Subcutaneous abdominal adipose tissue (tissue), 5 donors: ENCODE measurements around the gene LENG1.
"Not testable (repeated sequence)": the region's sequence is repeated elsewhere in the genome, so short reads cannot be mapped to it uniquely, and the experiment has no call there.

Source experiments
- H3K27ac ChIP-seq: one replicate; pipeline ENCODE4 v1.7.0; 2013; ENCODE audit warnings: low read depth, mild to moderate bottlenecking, inconsistent platforms, low read length, moderate library complexity
- H3K27me3 ChIP-seq, 5 donors: one replicate each; pipeline ENCODE4 v1.7.0; 2013; ENCODE audit warnings: low read length in 5 of 5, inconsistent platforms in 1 of 5; ENCODE audit not compliant: control insufficient read depth in 5 of 5, insufficient read depth in 4 of 5
- H3K36me3 ChIP-seq, 5 donors: one replicate each; pipeline ENCODE4 v1.7.0; 2013; ENCODE audit warnings: low read length in 5 of 5; ENCODE audit not compliant: control insufficient read depth in 5 of 5, insufficient read depth in 5 of 5
- H3K4me1 ChIP-seq, 5 donors: one replicate each; pipeline ENCODE4 v1.7.0; 2013; ENCODE audit warnings: low read length in 5 of 5, mild to moderate bottlenecking in 3 of 5, moderate library complexity in 1 of 5; ENCODE audit not compliant: control insufficient read depth in 5 of 5, insufficient read depth in 5 of 5
- H3K4me3 ChIP-seq, 5 donors: one replicate each; pipeline ENCODE4 v1.7.0; 2013; ENCODE audit warnings: low read length in 5 of 5, low read depth in 1 of 5
- H3K9ac ChIP-seq, 5 donors: one replicate each; pipeline ENCODE4 v1.7.0; 2013; ENCODE audit warnings: low read length in 5 of 5, mild to moderate bottlenecking in 4 of 5, moderate library complexity in 3 of 5
- H3K9me3 ChIP-seq, 5 donors: one replicate each; pipeline ENCODE4 v1.7.0; 2013; ENCODE audit warnings: low read length in 5 of 5; ENCODE audit not compliant: control insufficient read depth in 5 of 5
- donor health status: healthy.
- donor health status: healthy.
- donor health status: healthy.
- donor health status: healthy.
- donor health status: healthy.

Gene LENG1

GRCh38 chr19:54201980-54202379, 42.5 kb upstream of the LENG1 start:
- Histone ChIP-seq H3K27ac (peak overlapping the region; percentile 80), H3K36me3 (peaks cover 14 to 51% (median 42%) of the 10 kb centered on the region in 5 donors), H3K4me1 (peaks cover 6 to 59% (median 49%) of the 10 kb centered on the region in 5 donors)

GRCh38 chr19:54201172-54201701, 41.7 kb upstream of the LENG1 start:
- no peaks in the 10 kb centered on the region for H3K9me3 ChIP-seq
- H3K27me3 ChIP-seq: no peaks in the 10 kb centered on the region
- peaks cover 14 to 43% (median 34%) of the 10 kb centered on the region in 5 donors for H3K36me3 ChIP-seq
- peak overlapping the region; percentile 80 for H3K27ac ChIP-seq
- H3K4me3 ChIP-seq: peak overlapping the region; percentile 71 to 98 (median 82)
- peaks cover 6 to 52% (median 42%) of the 10 kb centered on the region in 5 donors for H3K4me1 ChIP-seq
- peak overlapping the region; percentile 83 to 97 (median 94) for H3K9ac ChIP-seq

More at GRCh38 chr19:54201980-54202379, 42.5 kb upstream of the LENG1 start:
- H3K4me3 ChIP-seq: peak overlapping the region; percentile 71 to 98 (median 82)
- H3K9ac ChIP-seq: peak overlapping the region; percentile 83 to 97 (median 94)
- no peaks in the 10 kb centered on the region for H3K27me3 ChIP-seq
- H3K9me3 ChIP-seq: no peaks in the 10 kb centered on the region

- H3K9me3 ChIP-seq: no peaks in the 10 kb centered on the region
- H3K27ac ChIP-seq: no peak overlapping the region
- H3K9ac ChIP-seq: no peak overlapping the region
- H3K4me3 ChIP-seq: no peak overlapping the region
- H3K27me3 ChIP-seq: no peaks in the 10 kb centered on the region
- H3K4me1 ChIP-seq: peaks cover 6 to 37% (median 34%) of the 10 kb centered on the region in 5 donors
- H3K36me3 ChIP-seq: peaks cover 7 to 29% (median 17%) of the 10 kb centered on the region in 5 donors
Measured at GRCh38 chr19:54199401-54199800, 39.9 kb upstream of the LENG1 start.

DNA sequence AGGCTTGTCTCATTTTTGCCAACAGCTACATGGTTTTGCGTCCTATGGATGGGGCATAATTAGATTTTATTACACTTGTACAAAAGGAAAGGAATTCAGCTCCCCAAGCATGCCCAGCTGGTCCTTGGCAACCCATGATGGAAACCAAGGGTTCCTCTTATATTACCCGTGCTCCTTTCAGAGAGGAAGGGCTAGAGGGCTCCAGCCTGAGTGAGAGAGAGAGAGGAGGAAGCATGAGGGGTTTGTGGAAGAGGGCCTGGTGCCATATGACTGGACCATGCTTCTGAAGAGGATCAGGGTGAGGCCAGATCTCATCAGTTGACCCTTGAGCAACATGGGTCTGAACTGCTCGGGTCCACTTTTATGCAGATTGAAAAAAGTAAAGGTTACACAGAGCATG, 37.6 kb upstream of the LENG1 start:
- Histone ChIP-seq H3K9ac (no peak overlapping the region), H3K9me3 (no peaks in the 10 kb centered on the region), H3K4me1 (peaks cover 6 to 18% (median 17%) of the 10 kb centered on the region in 5 donors), H3K36me3 (peaks cover 0 to 21% (median 9%) of the 10 kb centered on the region in 5 donors), H3K4me3 (no peak overlapping the region), H3K27ac (no peak overlapping the region), H3K27me3 (no peaks in the 10 kb centered on the region)

- H3K27ac ChIP-seq: no peak overlapping the region
- H3K36me3 ChIP-seq: peaks cover 0 to 20% (median 9%) of the 10 kb centered on the region in 5 donors
- H3K9ac ChIP-seq: no peak overlapping the region
- no peaks in the 10 kb centered on the region for H3K9me3 ChIP-seq
- H3K27me3 ChIP-seq: no peaks in the 10 kb centered on the region
- H3K4me1 ChIP-seq: peaks cover 4 to 18% (median 17%) of the 10 kb centered on the region in 5 donors
- H3K4me3 ChIP-seq: no peak overlapping the region
Measured at GRCh38 chr19:54196536-54196935, 37.0 kb upstream of the LENG1 start.

DNA sequence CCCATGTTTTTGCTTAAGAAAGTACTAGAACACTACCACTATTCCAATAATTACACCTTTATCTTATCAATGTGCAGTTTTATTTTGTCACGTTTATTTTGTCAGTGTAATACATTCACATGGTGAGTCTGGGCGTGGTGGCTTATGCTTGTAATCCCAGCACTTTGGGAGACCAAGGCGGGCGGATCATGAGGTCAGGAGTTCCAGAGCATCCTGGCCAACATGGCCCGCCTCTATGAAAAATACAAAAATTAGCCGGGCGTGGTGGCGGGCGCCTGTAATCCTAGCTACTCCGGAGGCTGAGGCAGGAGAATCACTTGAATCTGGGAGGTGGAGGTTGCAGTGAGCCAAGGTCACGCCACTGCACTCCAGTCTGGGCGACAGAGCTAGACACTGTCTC, 34.9 kb upstream of the LENG1 start:
- not testable (repeated sequence) for H3K4me3 ChIP-seq, H3K9ac ChIP-seq, H3K27ac ChIP-seq, H3K27me3 ChIP-seq, H3K9me3 ChIP-seq
- Histone ChIP-seq H3K4me1 (peaks cover 5 to 13% (median 12%) of the 10 kb centered on the region in 5 donors), H3K36me3 (peaks cover 0 to 20% (median 9%) of the 10 kb centered on the region in 5 donors)

GRCh38 chr19:54193011-54193410, 33.5 kb upstream of the LENG1 start:
- peaks cover 6 to 25% (median 21%) of the 10 kb centered on the region in 5 donors for H3K4me1 ChIP-seq
- no peak overlapping the region for H3K9ac ChIP-seq
- no peak overlapping the region for H3K4me3 ChIP-seq
- peaks cover 0 to 20% (median 9%) of the 10 kb centered on the region in 5 donors for H3K36me3 ChIP-seq
- H3K9me3 ChIP-seq: no peaks in the 10 kb centered on the region
- peaks cover 0 to 2% (median 0%) of the 10 kb centered on the region in 5 donors for H3K27me3 ChIP-seq
- H3K27ac ChIP-seq: no peak overlapping the region

DNA sequence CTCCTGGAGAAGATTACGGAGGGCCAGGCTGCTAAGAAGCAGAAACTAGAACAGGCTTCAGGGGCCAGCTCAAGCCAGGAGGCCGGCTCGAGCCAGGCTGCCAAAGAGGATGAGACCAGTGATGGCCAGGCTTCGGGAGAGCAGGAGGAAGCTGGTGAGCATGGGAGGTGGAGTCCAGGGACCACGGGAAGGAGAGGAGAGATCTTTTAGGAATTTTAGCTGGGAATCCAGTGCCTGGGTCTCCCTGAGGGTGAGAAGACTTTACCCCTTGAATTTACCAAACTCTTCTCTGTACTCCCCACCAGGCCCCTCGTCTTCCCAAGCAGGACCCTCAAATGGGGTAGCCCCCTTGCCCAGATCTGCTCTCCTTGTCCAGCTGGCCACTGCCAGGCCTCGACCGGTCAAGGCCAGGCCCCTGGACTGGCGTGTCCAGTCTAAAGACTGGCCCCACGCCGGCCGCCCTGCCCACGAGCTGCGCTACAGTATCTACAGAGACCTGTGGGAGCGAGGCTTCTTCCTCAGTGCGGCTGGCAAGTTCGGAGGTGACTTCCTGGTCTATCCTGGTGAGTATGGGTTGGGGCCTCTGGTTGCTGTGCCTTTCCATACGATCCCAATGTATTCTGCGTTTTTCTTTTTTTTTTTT, 32.4 kb upstream of the LENG1 start:
- Histone ChIP-seq H3K9ac (peak overlapping the region in 4 of 5 donors; percentile 87 to 95 (median 90)), H3K27ac (peak overlapping the region; percentile 98), H3K36me3 (peaks cover 0 to 25% (median 9%) of the 10 kb centered on the region in 5 donors), H3K4me3 (peak overlapping the region; percentile 70 to 87 (median 84)), H3K9me3 (no peaks in the 10 kb centered on the region), H3K4me1 (peaks cover 6 to 26% (median 21%) of the 10 kb centered on the region in 5 donors), H3K27me3 (peaks cover 0 to 2% (median 0%) of the 10 kb centered on the region in 5 donors)

DNA sequence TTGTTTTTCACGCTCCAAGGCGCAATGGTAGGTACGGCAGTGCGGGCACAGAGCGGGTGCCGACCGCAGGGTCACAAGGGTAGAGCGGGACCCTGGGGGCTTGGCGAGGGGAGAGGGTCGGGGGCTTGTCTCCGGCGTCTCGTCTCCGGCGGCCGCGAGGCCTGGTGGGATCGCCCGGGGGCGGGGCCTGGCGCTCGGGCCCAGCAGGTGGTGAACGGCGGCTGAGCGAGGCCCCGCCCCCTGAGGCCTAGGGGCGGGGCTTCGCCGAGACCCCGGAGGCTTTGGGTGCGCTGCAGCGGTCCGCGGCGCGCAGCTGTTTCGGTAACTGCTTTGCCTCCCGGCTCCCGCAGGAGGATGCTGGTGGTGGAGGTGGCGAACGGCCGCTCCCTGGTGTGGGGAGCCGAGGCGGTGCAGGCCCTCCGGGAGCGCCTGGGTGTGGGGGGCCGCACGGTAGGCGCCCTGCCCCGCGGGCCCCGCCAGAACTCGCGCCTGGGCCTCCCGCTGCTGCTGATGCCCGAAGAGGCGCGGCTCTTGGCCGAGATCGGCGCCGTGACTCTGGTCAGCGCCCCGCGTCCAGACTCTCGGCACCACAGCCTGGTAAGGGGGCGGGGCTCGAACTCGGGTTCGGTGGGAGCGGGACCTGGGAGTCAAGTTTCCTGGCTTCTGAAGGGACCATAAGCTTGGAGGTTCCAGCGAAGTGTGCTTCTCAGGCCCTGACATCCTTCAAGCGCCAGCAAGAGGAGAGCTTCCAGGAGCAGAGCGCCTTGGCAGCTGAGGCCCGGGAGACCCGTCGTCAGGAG, 31.7 kb upstream of the LENG1 start, which contains the start of gene TSEN34:
TSS of gene TSEN34 (plus strand) at position 298 of the 800 bp plus-strand sequence. CDS start at position 355, 57 bp downstream.
- peak within 1 kb of the TSS; percentile 70 to 87 (median 84) for H3K4me3 ChIP-seq
- peaks cover 0 to 2% (median 0%) of the 10 kb centered on the region in 5 donors for H3K27me3 ChIP-seq
- peaks cover 6 to 26% (median 21%) of the 10 kb centered on the region in 5 donors for H3K4me1 ChIP-seq
- peak within 1 kb of the TSS; percentile 98 for H3K27ac ChIP-seq
- peak within 1 kb of the TSS; percentile 63 to 95 (median 93) for H3K9ac ChIP-seq
- H3K9me3 ChIP-seq: no peaks in the 10 kb centered on the region
- peaks cover 0 to 32% (median 12%) of the 10 kb centered on the region in 5 donors for H3K36me3 ChIP-seq
